GM12878 (cell line): ENCODE data around the gene SLC25A48.

ENCODE experiments used
- BHLHE40 ChIP-seq, 2 experiments: fragments of 450-650 bp in 1 of 2; IDR thresholded peaks; 2 replicates each; pipeline ENCODE4 v1.6.1; 2011 to 2017; ENCODE audit warnings: low read depth in 2 of 2, borderline replicate concordance in 1 of 2, improper control_type of control experiment in 1 of 2, low read length in 1 of 2, mild to moderate bottlenecking in 1 of 2
- BRCA1 ChIP-seq: IDR thresholded peaks from 2 replicates; pipeline ENCODE4 v1.6.1; 2011; ENCODE audit warnings: low read depth, low read length, improper control_type of control experiment
- EZH2 ChIP-seq: IDR thresholded peaks from 2 replicates; pipeline ENCODE4 v1.6.1; 2012; ENCODE audit warnings: low read depth, mild to moderate bottlenecking, control low read depth, inconsistent platforms, low read length, borderline replicate concordance; ENCODE audit not compliant: control insufficient read depth
- FOXK2 ChIP-seq: fragments of 450-650 bp; IDR thresholded peaks from 2 replicates; pipeline ENCODE4 v1.6.1; 2017; ENCODE audit warnings: mild to moderate bottlenecking, moderate library complexity
- IKZF1 ChIP-seq: fragments of 450-650 bp; conservative IDR thresholded peaks from 2 replicates; pipeline ENCODE4 v1.6.1; 2017; ENCODE audit warnings: antibody characterized with exemption, mild to moderate bottlenecking
- IRF5 ChIP-seq: fragments of 450-650 bp; IDR thresholded peaks from 2 replicates; pipeline ENCODE4 v1.6.1; 2017; ENCODE audit warnings: borderline replicate concordance
- POLR2A ChIP-seq: IDR thresholded peaks from 2 replicates; pipeline ENCODE4 v1.6.1; 2011; ENCODE audit warnings: low read depth, mild to moderate bottlenecking, low read length
- POLR2AphosphoS5 ChIP-seq: IDR thresholded peaks from 2 replicates; pipeline ENCODE4 v1.6.1; 2011; ENCODE audit warnings: mild to moderate bottlenecking, low read length, inconsistent platforms
- RCOR1 ChIP-seq: conservative IDR thresholded peaks from 2 replicates; pipeline ENCODE4 v1.6.1; 2012; ENCODE audit warnings: low read depth, low read length, improper control_type of control experiment
- SRF ChIP-seq, 2 experiments: IDR thresholded peaks; 2 replicates each; pipeline ENCODE4 v1.6.1; 2011; ENCODE audit warnings: low read depth in 2 of 2, low read length in 2 of 2, mild to moderate bottlenecking in 1 of 2, moderate library complexity in 1 of 2
- TAF1 ChIP-seq: IDR thresholded peaks from 2 replicates; pipeline ENCODE4 v1.6.1; 2011; ENCODE audit warnings: mild to moderate bottlenecking, low read depth, low read length, borderline replicate concordance
- ZNF274 ChIP-seq: IDR thresholded peaks from one replicate; pipeline ENCODE4 v1.8.0; 2011; ENCODE audit not compliant: insufficient read length, insufficient read depth
- TF ChIP-seq, protein P1 (sequence below), 3 experiments: IDR thresholded peaks in 2 of 3; conservative IDR thresholded peaks in 1 of 3; 2 replicates each; pipeline ENCODE4 v1.5.1; 2011; ENCODE audit warnings: low read depth in 3 of 3, low read length in 3 of 3, mild to moderate bottlenecking in 3 of 3, control low read depth in 2 of 3, moderate library complexity in 2 of 3, inconsistent platforms in 1 of 3, mixed read lengths in 1 of 3; ENCODE audit not compliant: control insufficient read depth in 2 of 3, insufficient read depth in 1 of 3; ENCODE audit errors: extremely low read depth in 1 of 3

- TF ChIP-seq BRCA1 (no peak), FOXK2 (no peak), RCOR1 (no peak), SRF (IDR thresholded peaks at IDR 0.05; ENCODE audit: low read depth in 2 of 2, low read length in 2 of 2) (no peak), ZNF274 (no peak), BHLHE40 (IDR thresholded peaks at IDR 0.05; ENCODE audit: borderline replicate concordance in 1 of 2, low read depth in 2 of 2, low read length in 1 of 2) (no peak), IRF5 (no peak), POLR2A (no peak), TAF1 (no peak), POLR2AphosphoS5 (no peak), EZH2 (no peak), IKZF1 (no peak)
- TF ChIP-seq, protein P1, sequence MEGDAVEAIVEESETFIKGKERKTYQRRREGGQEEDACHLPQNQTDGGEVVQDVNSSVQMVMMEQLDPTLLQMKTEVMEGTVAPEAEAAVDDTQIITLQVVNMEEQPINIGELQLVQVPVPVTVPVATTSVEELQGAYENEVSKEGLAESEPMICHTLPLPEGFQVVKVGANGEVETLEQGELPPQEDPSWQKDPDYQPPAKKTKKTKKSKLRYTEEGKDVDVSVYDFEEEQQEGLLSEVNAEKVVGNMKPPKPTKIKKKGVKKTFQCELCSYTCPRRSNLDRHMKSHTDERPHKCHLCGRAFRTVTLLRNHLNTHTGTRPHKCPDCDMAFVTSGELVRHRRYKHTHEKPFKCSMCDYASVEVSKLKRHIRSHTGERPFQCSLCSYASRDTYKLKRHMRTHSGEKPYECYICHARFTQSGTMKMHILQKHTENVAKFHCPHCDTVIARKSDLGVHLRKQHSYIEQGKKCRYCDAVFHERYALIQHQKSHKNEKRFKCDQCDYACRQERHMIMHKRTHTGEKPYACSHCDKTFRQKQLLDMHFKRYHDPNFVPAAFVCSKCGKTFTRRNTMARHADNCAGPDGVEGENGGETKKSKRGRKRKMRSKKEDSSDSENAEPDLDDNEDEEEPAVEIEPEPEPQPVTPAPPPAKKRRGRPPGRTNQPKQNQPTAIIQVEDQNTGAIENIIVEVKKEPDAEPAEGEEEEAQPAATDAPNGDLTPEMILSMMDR (IDR thresholded peaks at IDR 0.05 in 2 of 3, conservative IDR thresholded peaks at IDR 0.05 in 1 of 3; ENCODE audit: control insufficient read depth in 2 of 3, extremely low read depth in 1 of 3, insufficient read depth in 1 of 3, low read depth in 3 of 3, low read length in 3 of 3), result no peak
Measured at GRCh38 chr5:135879591-135879990, 45.1 kb downstream of the SLC25A48 start.
